Esophagus muscularis mucosa (tissue), 4 donors: ENCODE measurements around the gene SEZ6L2.

Source experiments
- CTCF ChIP-seq, 3 experiments: fragments of 200-600 bp in 2 of 3; fragments of 450-650 bp in 1 of 3; sonication (generic) in 2 of 3; IDR thresholded peaks; one replicate each; pipeline ENCODE4 v1.5.1; 2017 to 2019; ENCODE audit warnings: antibody characterized with exemption in 3 of 3, mild to moderate bottlenecking in 2 of 3, moderate library complexity in 1 of 3
- EP300 ChIP-seq: sonication (generic); formaldehyde crosslinking; IDR thresholded peaks from one replicate; pipeline ENCODE4 v1.6.1; 2017; ENCODE audit warnings: antibody characterized with exemption
- POLR2A ChIP-seq: fragments of 450-650 bp; IDR thresholded peaks from one replicate; pipeline ENCODE4 v1.6.1; 2017; ENCODE audit warnings: antibody characterized with exemption, moderate library complexity, mild to moderate bottlenecking, low read depth

- TF ChIP-seq POLR2A (no peak), CTCF (IDR thresholded peaks at IDR 0.05) (no peak), EP300 (no peak)
Observed at GRCh38 chr16:29921034-29921385, 21.7 kb upstream of the SEZ6L2 start.
